Activated CD4-positive, CD25-positive, alpha-beta regulatory T cell (primary cell): ENCODE results near the gene NELFB.
A peak's percentile ranks its signal among the peaks of the same experiment; 100 is the strongest.

Source experiments
- DNase-seq, 4 experiments: peaks; one replicate each; lab custom pipeline; 2025; lab: John Stamatoyannopoulos, UW

Gene NELFB

GRCh38 chr9:137303151-137303892 lies 48.2 kb downstream of the NELFB start:
- no peak for DNase-seq

- DNase-seq, result no peak
These were observed 48.8 kb downstream of the NELFB start for GRCh38 chr9:137303893-137304382.

GRCh38 chr9:137304383-137305059 lies 49.4 kb downstream of the NELFB start:
- no peak for DNase-seq

- peak in 3 of 4 experiments; percentile 38 to 53 (median 38) for DNase-seq
These were observed 50.1 kb downstream of the NELFB start for GRCh38 chr9:137305060-137305797.

- no peak for DNase-seq
These were observed 50.6 kb downstream of the NELFB start for GRCh38 chr9:137305798-137306065.

GRCh38 chr9:137306066-137306849 lies 51.1 kb downstream of the NELFB start:
- DNase-seq, result no peak

- DNase-seq, result no peak
These were observed 51.7 kb downstream of the NELFB start for GRCh38 chr9:137306850-137307254.

GRCh38 chr9:137307255-137308056 lies 52.3 kb downstream of the NELFB start:
- no peak for DNase-seq

- no peak for DNase-seq
These were observed 53.0 kb downstream of the NELFB start for GRCh38 chr9:137308057-137308619.

GRCh38 chr9:137309368-137310188 lies 54.5 kb downstream of the NELFB start:
- no peak for DNase-seq

- DNase-seq, result no peak
These were observed 55.3 kb downstream of the NELFB start for GRCh38 chr9:137310189-137311052.

GRCh38 chr9:137311171-137311985 lies 56.3 kb downstream of the NELFB start:
- DNase-seq, result no peak

GRCh38 chr9:137311986-137312851 lies 57.1 kb downstream of the NELFB start:
- DNase-seq, result no peak

GRCh38 chr9:137312852-137313325 lies 57.8 kb downstream of the NELFB start:
- no peak for DNase-seq

GRCh38 chr9:137313326-137313936 lies 58.3 kb downstream of the NELFB start:
- DNase-seq, result no peak

- DNase-seq, result no peak
These were observed 58.9 kb downstream of the NELFB start for GRCh38 chr9:137313956-137314560.
